Panc1 (cell line): Measurements from ENCODE around the gene NUP93. TPM values are rescaled to one million over a fixed set of nuclear protein-coding genes. Genes with fewer than 3 reads are reported as not detected.
"Not testable (repeated sequence)": the region's sequence is repeated elsewhere in the genome, so short reads cannot be mapped to it uniquely, and the experiment has no call there.

Experiments
- ATAC-seq: fragments of 200-7000 bp; cut with Tn5 transposase; 2 replicates; pipeline ENCODE4 v1.9.1; 2020; ENCODE audit warnings: mild to moderate bottlenecking, moderate library complexity
- BruUV-seq: library from RNA; stranded (reverse); fragments of 400-500 nt; replicated peaks from 2 replicates; lab custom pipeline; 2021; lab: Mats Ljungman, UMichigan
- CTCF ChIA-PET: fragments of 300-600 bp; sonication (Branson Sonifier 250); formaldehyde crosslinking; loops from one replicate; lab custom pipeline; 2022; ENCODE audit warnings: antibody characterized with exemption; lab: Charles Lee
- POLR2A ChIA-PET: fragments of 300-600 bp; sonication (Branson Sonifier 250); formaldehyde crosslinking; loops from one replicate; lab custom pipeline; 2022; ENCODE audit warnings: antibody characterized with exemption; lab: Charles Lee
- DNase-seq: peaks from one replicate; pipeline ENCODE4 v3.0.0-alpha.2; 2010; ENCODE audit warnings: low read depth, low spot score
- H3K27ac ChIP-seq: 2 replicates; pipeline ENCODE4 v1.5.1; 2011; ENCODE audit warnings: mild to moderate bottlenecking, low read length, inconsistent platforms
- H3K27me3 ChIP-seq: fragments of 200-500 bp; sonication (Bioruptor generic); 2 replicates; pipeline ENCODE4 v1.6.0; 2014; ENCODE audit warnings: low read length, inconsistent platforms; ENCODE audit not compliant: control insufficient read depth, insufficient read depth
- H3K36me3 ChIP-seq: fragments of 200-500 bp; sonication (Bioruptor generic); 2 replicates; pipeline ENCODE4 v1.5.1; 2014; ENCODE audit warnings: inconsistent platforms, mild to moderate bottlenecking, low read length, moderate library complexity; ENCODE audit not compliant: control insufficient read depth, insufficient read depth
- H3K4me1 ChIP-seq: 2 replicates; pipeline ENCODE4 v1.5.1; 2011; ENCODE audit warnings: inconsistent platforms, mild to moderate bottlenecking, low read length, moderate library complexity; ENCODE audit not compliant: control insufficient read depth, insufficient read depth
- H3K4me3 ChIP-seq, 2 experiments: 2 replicates each; pipeline ENCODE4 v1.5.1; 2011 to 2012; ENCODE audit warnings: low read depth in 2 of 2, low read length in 2 of 2, mild to moderate bottlenecking in 2 of 2, inconsistent platforms in 1 of 2, moderate library complexity in 1 of 2
- H3K9me3 ChIP-seq: fragments of 200-500 bp; sonication (Bioruptor generic); 2 replicates; pipeline ENCODE4 v1.5.1; 2014; ENCODE audit warnings: low read depth, mild to moderate bottlenecking, inconsistent platforms, low read length, moderate library complexity; ENCODE audit not compliant: control insufficient read depth, insufficient read depth
- POLR2AphosphoS5 ChIP-seq: IDR thresholded peaks from 2 replicates; pipeline ENCODE4 v1.6.1; 2012; ENCODE audit warnings: mild to moderate bottlenecking, low read depth, low read length, moderate library complexity
- SIN3A ChIP-seq: IDR thresholded peaks from 2 replicates; pipeline ENCODE4 v1.6.1; 2012; ENCODE audit warnings: low read depth, mild to moderate bottlenecking, low read length, moderate library complexity, borderline replicate concordance; ENCODE audit not compliant: insufficient read depth
- TCF7L2 ChIP-seq: IDR thresholded peaks from 2 replicates; pipeline ENCODE4 v1.6.1; 2011; ENCODE audit warnings: mild to moderate bottlenecking, low read depth, low read length, inconsistent platforms
- in situ Hi-C: cut with HindIII; loops from 2 replicates; pipeline ENCODE4 v1.10.0; 2016; ENCODE audit warnings: low sequenced_read_pairs, low pct_unique_long_range_greater_than_20kb
- intact Hi-C: fragments of 100-400 bp; cut with micrococcal nuclease; formaldehyde crosslinking; loops from one replicate; pipeline ENCODE4 v1.10.0; 2022; ENCODE audit not compliant: unreplicated experiment
- total RNA-seq: library from RNA; stranded (reverse); gene quantifications from one replicate; pipeline ENCODE4 v1.2.1, GENCODE V29; 2021; ENCODE audit not compliant: unreplicated experiment
- TF ChIP-seq, protein P1 (sequence below), 2 experiments: IDR thresholded peaks; 2 replicates each; pipeline ENCODE4 v1.6.1; 2011 to 2012; ENCODE audit warnings: low read depth in 2 of 2, control low read depth in 1 of 2, low read length in 1 of 2, mild to moderate bottlenecking in 1 of 2, moderate library complexity in 1 of 2; ENCODE audit not compliant: insufficient read depth in 1 of 2
- TF ChIP-seq, protein P2 (sequence below): fragments of 450-650 bp; IDR thresholded peaks from 2 replicates; pipeline ENCODE4 v1.5.1; 2017; ENCODE audit warnings: mild to moderate bottlenecking

Gene NUP93
- total RNA-seq, 1 experiment from 2014 or later, result 88.5 TPM

DNA sequence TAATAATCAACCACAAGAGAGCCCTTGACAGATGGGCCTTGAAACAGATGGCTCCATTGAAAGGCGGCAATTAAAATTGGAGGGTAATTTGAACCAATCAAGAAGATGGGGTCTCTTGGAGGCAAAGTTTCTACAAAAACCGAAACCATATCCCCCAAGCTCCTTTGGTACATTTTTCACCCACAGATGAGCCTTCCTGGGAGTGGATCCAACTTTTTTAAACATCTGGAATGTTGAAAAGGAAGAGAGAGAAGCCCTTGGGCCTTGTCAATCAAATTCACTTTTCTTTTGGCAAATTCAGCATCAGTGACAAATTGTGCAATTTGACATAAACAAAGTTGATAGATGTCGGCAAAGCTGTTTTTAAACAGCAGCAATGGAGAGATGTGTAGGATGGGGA lies 13.2 kb upstream of the NUP93 start:
- in situ Hi-C loops, result no loop called here

DNA sequence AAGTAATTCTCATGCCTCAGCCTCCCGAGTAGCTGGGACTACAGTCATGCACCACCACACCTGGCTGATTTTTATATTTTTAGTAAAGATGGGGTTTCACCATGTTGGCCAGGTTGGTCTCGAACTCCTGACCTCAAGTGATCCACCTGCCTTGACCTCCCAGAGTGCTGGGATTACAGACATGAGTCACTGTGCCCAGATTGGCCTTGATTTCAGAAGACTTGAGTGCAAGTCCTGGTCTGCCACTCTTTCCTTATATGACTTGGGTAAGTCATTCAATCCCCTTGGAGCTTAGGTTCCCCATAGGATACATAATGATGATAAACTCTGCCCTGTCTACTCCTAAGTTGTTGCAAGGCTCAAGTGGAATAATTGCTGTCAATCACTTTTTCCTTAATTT lies 12.4 kb upstream of the NUP93 start:
- BruUV-seq, CTCF ChIA-PET, ATAC-seq, H3K36me3 ChIP-seq, in situ Hi-C loops, DNase-seq, H3K27me3 ChIP-seq, H3K4me1 ChIP-seq, H3K9me3 ChIP-seq, intact Hi-C loops, POLR2A ChIA-PET, H3K4me3 ChIP-seq, H3K27ac ChIP-seq: not testable (repeated sequence)

More for the DNA sequence above, 13.2 kb upstream of the NUP93 start:
- TF ChIP-seq, protein P1, sequence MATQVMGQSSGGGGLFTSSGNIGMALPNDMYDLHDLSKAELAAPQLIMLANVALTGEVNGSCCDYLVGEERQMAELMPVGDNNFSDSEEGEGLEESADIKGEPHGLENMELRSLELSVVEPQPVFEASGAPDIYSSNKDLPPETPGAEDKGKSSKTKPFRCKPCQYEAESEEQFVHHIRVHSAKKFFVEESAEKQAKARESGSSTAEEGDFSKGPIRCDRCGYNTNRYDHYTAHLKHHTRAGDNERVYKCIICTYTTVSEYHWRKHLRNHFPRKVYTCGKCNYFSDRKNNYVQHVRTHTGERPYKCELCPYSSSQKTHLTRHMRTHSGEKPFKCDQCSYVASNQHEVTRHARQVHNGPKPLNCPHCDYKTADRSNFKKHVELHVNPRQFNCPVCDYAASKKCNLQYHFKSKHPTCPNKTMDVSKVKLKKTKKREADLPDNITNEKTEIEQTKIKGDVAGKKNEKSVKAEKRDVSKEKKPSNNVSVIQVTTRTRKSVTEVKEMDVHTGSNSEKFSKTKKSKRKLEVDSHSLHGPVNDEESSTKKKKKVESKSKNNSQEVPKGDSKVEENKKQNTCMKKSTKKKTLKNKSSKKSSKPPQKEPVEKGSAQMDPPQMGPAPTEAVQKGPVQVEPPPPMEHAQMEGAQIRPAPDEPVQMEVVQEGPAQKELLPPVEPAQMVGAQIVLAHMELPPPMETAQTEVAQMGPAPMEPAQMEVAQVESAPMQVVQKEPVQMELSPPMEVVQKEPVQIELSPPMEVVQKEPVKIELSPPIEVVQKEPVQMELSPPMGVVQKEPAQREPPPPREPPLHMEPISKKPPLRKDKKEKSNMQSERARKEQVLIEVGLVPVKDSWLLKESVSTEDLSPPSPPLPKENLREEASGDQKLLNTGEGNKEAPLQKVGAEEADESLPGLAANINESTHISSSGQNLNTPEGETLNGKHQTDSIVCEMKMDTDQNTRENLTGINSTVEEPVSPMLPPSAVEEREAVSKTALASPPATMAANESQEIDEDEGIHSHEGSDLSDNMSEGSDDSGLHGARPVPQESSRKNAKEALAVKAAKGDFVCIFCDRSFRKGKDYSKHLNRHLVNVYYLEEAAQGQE (IDR thresholded peaks at IDR 0.05; ENCODE audit: insufficient read depth in 1 of 2, low read depth in 2 of 2, low read length in 1 of 2), result no peak
- no peak for TF ChIP-seq SIN3A
- TF ChIP-seq, protein P2, sequence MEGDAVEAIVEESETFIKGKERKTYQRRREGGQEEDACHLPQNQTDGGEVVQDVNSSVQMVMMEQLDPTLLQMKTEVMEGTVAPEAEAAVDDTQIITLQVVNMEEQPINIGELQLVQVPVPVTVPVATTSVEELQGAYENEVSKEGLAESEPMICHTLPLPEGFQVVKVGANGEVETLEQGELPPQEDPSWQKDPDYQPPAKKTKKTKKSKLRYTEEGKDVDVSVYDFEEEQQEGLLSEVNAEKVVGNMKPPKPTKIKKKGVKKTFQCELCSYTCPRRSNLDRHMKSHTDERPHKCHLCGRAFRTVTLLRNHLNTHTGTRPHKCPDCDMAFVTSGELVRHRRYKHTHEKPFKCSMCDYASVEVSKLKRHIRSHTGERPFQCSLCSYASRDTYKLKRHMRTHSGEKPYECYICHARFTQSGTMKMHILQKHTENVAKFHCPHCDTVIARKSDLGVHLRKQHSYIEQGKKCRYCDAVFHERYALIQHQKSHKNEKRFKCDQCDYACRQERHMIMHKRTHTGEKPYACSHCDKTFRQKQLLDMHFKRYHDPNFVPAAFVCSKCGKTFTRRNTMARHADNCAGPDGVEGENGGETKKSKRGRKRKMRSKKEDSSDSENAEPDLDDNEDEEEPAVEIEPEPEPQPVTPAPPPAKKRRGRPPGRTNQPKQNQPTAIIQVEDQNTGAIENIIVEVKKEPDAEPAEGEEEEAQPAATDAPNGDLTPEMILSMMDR, result no peak
- no peak for TF ChIP-seq POLR2AphosphoS5
- no peak for TF ChIP-seq TCF7L2
- Histone ChIP-seq H3K27ac (no peak overlapping the region), H3K36me3 (no peaks in the 10 kb centered on the region), H3K4me3 (no peak overlapping the region), H3K9me3 (no peaks in the 10 kb centered on the region), H3K27me3 (no peaks in the 10 kb centered on the region), H3K4me1 (0 out of 2 replicates have a peak, but pooled peaks cover 5% of the 10 kb centered on the region)
- BruUV-seq, result no TSS peak
- POLR2A ChIA-PET, result no interaction called here
- intact Hi-C loops, result no loop called here
- no peak for ATAC-seq
- CTCF ChIA-PET, result no interaction called here
- DNase-seq, result no peak

DNA sequence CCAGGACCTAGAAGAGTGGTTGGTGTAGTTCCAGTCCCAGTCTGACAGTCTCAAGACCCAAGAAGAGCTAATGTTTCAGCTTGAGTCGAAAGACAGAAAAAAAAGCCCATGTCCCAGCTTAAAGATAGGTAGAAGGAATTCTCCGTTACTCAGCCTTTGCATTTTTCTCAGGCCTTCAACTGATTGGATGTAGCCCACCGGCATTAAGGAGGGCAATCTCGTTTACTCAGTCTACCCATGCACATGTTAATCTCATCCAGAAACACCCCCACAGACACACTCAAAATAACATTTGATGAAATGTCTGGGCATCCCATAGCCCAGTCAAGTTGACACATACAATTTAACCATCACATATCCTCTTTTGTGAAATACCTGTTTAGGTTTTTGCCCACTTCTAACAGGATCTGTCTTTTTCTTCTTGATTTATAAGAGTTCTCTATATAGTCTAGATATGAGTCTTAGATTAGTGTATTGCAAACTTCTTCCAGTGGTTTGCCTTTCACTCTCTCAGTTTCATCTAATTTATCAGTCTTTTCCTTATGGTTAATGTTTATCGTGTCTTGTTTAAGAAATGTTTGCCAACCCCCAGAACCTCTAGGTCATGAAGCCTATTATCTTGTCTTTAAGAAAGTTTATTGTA lies 7.6 kb upstream of the NUP93 start:
- in situ Hi-C loops, result no loop called here
- no peaks in the 10 kb centered on the region for H3K9me3 ChIP-seq
- intact Hi-C loops, result no loop called here
- TF ChIP-seq TCF7L2 (no peak), SIN3A (no peak), POLR2AphosphoS5 (no peak)
- TF ChIP-seq, protein P1 (IDR thresholded peaks at IDR 0.05; ENCODE audit: insufficient read depth in 1 of 2, low read depth in 2 of 2, low read length in 1 of 2), result no peak
- TF ChIP-seq, protein P2, result no peak
- no peak overlapping the region for H3K27ac ChIP-seq
- CTCF ChIA-PET, result no interaction called here
- POLR2A ChIA-PET, result no interaction called here
- no peak for DNase-seq
- H3K27me3 ChIP-seq, result no peaks in the 10 kb centered on the region
- no peak for ATAC-seq
- H3K36me3 ChIP-seq, result no peaks in the 10 kb centered on the region
- H3K4me3 ChIP-seq, result no peak overlapping the region
- BruUV-seq, result no TSS peak
- no peaks in the 10 kb centered on the region for H3K4me1 ChIP-seq
